GM13977 (cell line): Measurements from ENCODE around the gene DZANK1.
"Not testable (repeated sequence)": the region's sequence is repeated elsewhere in the genome, so short reads cannot be mapped to it uniquely, and the experiment has no call there.

Source experiments
- DNase-seq: peaks from one replicate; pipeline ENCODE4 v3.0.0; 2012; ENCODE audit warnings: low spot score
- CTCF ChIP-seq: IDR thresholded peaks from 2 replicates; pipeline ENCODE4 v1.5.1; 2012; ENCODE audit warnings: mild to moderate bottlenecking, control low read depth; ENCODE audit not compliant: insufficient read depth; ENCODE audit errors: extremely low read depth, missing control alignments
- in situ Hi-C: fragments of 300-500 bp; cut with MboI; formaldehyde crosslinking; loops from one replicate; pipeline ENCODE4 v1.12.0; 2022; ENCODE audit warnings: low sequenced_read_pairs, low pct_unique_long_range_greater_than_20kb, mixed read lengths, inconsistent platforms; ENCODE audit not compliant: unreplicated experiment

The DZANK1 gene

GRCh38 chr20:18403269-18403668 is 63.6 kb downstream of the DZANK1 start:
- DNase-seq = no peak
- TF ChIP-seq CTCF = no peak
- in situ Hi-C loops = loop anchor here (25.0 kb wide), 1 partner anchor 809 kb away; the partner anchor contains the start of gene SLC24A3

- in situ Hi-C loops = loop anchor here (25.0 kb wide), 1 partner anchor 811 kb away; the partner anchor contains the start of gene SLC24A3
- TF ChIP-seq CTCF = no peak
- DNase-seq = no peak
Measured at GRCh38 chr20:18401305-18401704, 65.5 kb downstream of the DZANK1 start.

- in situ Hi-C loops = loop anchor here (25.0 kb wide), 1 partner anchor 812 kb away; the partner anchor contains the start of gene SLC24A3
- no peak for DNase-seq
Measured at GRCh38 chr20:18400460-18400859, 66.4 kb downstream of the DZANK1 start.

GRCh38 chr20:18398713-18399112 is 68.1 kb downstream of the DZANK1 start:
- DNase-seq, in situ Hi-C loops: not testable (repeated sequence)

More at GRCh38 chr20:18400460-18400859, 66.4 kb downstream of the DZANK1 start:
- TF ChIP-seq CTCF = no peak

GRCh38 chr20:18397030-18397429 is 69.8 kb downstream of the DZANK1 start:
- TF ChIP-seq CTCF = no peak
- in situ Hi-C loops = no loop called here
- DNase-seq = no peak

GRCh38 chr20:18395544-18395943 is 71.3 kb downstream of the DZANK1 start:
- in situ Hi-C loops = no loop called here
- TF ChIP-seq CTCF = no peak
- no peak for DNase-seq

GRCh38 chr20:18394363-18394762 is 72.5 kb downstream of the DZANK1 start:
- in situ Hi-C loops = no loop called here
- TF ChIP-seq CTCF = no peak
- no peak for DNase-seq
